HG03460 (cell line): ENCODE data around the gene TIMM8B.
"Not testable (repeated sequence)": the region's sequence is repeated elsewhere in the genome, so short reads cannot be mapped to it uniquely, and the experiment has no call there.

Source experiments
- ATAC-seq: cut with Tn5 transposase; IDR thresholded peaks from one replicate; pipeline ENCODE4 v1.9.1; 2021; ENCODE audit not compliant: unreplicated experiment

Gene TIMM8B

GRCh38 chr11:112086422-112087191, at the start of gene TIMM8B, which contains the start of gene SDHD:
Gene TIMM8B, minus strand, starts transcription at chr11:112086756. Its CDS starts 33 bp downstream, at chr11:112086723.
Gene SDHD, plus strand, starts transcription at chr11:112086873. Its CDS starts 35 bp downstream, at chr11:112086908.
- peak; percentile 86 for ATAC-seq

- no peak for ATAC-seq
Measured at GRCh38 chr11:112134473-112134872, 47.9 kb upstream of the TIMM8B start.

- ATAC-seq: no peak
Measured at GRCh38 chr11:112132737-112133136, 46.2 kb upstream of the TIMM8B start.

- no peak for ATAC-seq
Measured at GRCh38 chr11:112129656-112130055, 43.1 kb upstream of the TIMM8B start.

- ATAC-seq: no peak
Measured at GRCh38 chr11:112128483-112129121, 42.0 kb upstream of the TIMM8B start.

GRCh38 chr11:112127056-112127455, 40.5 kb upstream of the TIMM8B start:
- ATAC-seq: no peak

- no peak for ATAC-seq
Measured at GRCh38 chr11:112123129-112123528, 36.6 kb upstream of the TIMM8B start.

- ATAC-seq: no peak
Measured at GRCh38 chr11:112121981-112122615, 35.5 kb upstream of the TIMM8B start.

- ATAC-seq: no peak
Measured at GRCh38 chr11:112118176-112118575, 31.6 kb upstream of the TIMM8B start.

GRCh38 chr11:112115386-112115785, 28.8 kb upstream of the TIMM8B start:
- ATAC-seq: no peak

GRCh38 chr11:112114460-112114859, 27.9 kb upstream of the TIMM8B start:
- ATAC-seq: no peak

GRCh38 chr11:112113539-112114457, 27.2 kb upstream of the TIMM8B start:
- no peak for ATAC-seq

- ATAC-seq: no peak
Measured at GRCh38 chr11:112106070-112106469, 19.5 kb upstream of the TIMM8B start.

GRCh38 chr11:112103446-112103845, 16.9 kb upstream of the TIMM8B start:
- ATAC-seq: no peak

GRCh38 chr11:112100462-112100861, 13.9 kb upstream of the TIMM8B start:
- no peak for ATAC-seq

- ATAC-seq: no peak
Measured at GRCh38 chr11:112097734-112098528, 11.4 kb upstream of the TIMM8B start.

- no peak for ATAC-seq
Measured at GRCh38 chr11:112096194-112096593, 9.6 kb upstream of the TIMM8B start.

- ATAC-seq: not testable (repeated sequence)
Measured at GRCh38 chr11:112095302-112095701, 8.7 kb upstream of the TIMM8B start.

- ATAC-seq: no peak
Measured at GRCh38 chr11:112087212-112087611, 656 bp upstream of the TIMM8B start.

- peak; percentile 28 for ATAC-seq
Measured at GRCh38 chr11:112085822-112086421, 634 bp downstream of the TIMM8B start.
